Endothelial cell of umbilical vein (primary cell): ENCODE data around the gene PCDH9. TPM values are rescaled to one million over a fixed set of nuclear protein-coding genes. Genes with fewer than 3 reads are reported as not detected.
A peak's percentile ranks its signal among the peaks of the same experiment; 100 is the strongest.

Source experiments
- BruUV-seq: library from RNA; stranded (reverse); fragments of 400-500 nt; replicated peaks from 2 replicates; lab custom pipeline; 2021; lab: Mats Ljungman, UMichigan
- CTCF ChIA-PET: fragments of 300-600, 350-600 bp; sonication (Branson Sonifier 250); formaldehyde crosslinking; loops from one replicate; lab custom pipeline; 2021; ENCODE audit warnings: antibody characterized with exemption, inconsistent platforms; lab: Charles Lee
- POLR2A ChIA-PET: fragments of 300-600, 350-600 bp; sonication (Branson Sonifier 250); formaldehyde crosslinking; loops from one replicate; lab custom pipeline; 2021; ENCODE audit warnings: antibody characterized with exemption, inconsistent platforms; lab: Charles Lee
- DNase-seq: peaks from one replicate; pipeline ENCODE4 v3.0.0-alpha.2; 2011; ENCODE audit warnings: low read depth, low spot score
- FAIRE-seq: peaks from 2 replicates; lab custom pipeline; 2011; peaks lifted over from hg19 to GRCh38; lab: Jason Lieb, UNC
- H2AFZ ChIP-seq: 2 replicates; pipeline ENCODE4 v1.6.0; 2012; ENCODE audit warnings: low read depth, low read length, control low read depth, inconsistent platforms
- H3K27ac ChIP-seq: 2 replicates; pipeline ENCODE4 v1.5.1; 2011; ENCODE audit warnings: low read depth, mild to moderate bottlenecking, control low read depth, low read length, moderate library complexity; ENCODE audit not compliant: insufficient read depth
- H3K27me3 ChIP-seq, 2 experiments: 2 replicates each; pipeline versions ENCODE4 v1.6.0 to v1.6.1; 2011; ENCODE audit warnings: low read length in 2 of 2, mixed read lengths in 1 of 2; ENCODE audit not compliant: control insufficient read depth in 2 of 2, insufficient read depth in 2 of 2
- H3K36me3 ChIP-seq, 2 experiments: 2 replicates in 1 of 2; 3 replicates in 1 of 2; pipeline ENCODE4 v1.5.1; 2011; ENCODE audit warnings: low read length in 2 of 2, mild to moderate bottlenecking in 1 of 2, moderate library complexity in 1 of 2; ENCODE audit not compliant: control insufficient read depth in 2 of 2, insufficient read depth in 2 of 2; ENCODE audit errors: extremely low read depth in 1 of 2
- H3K4me1 ChIP-seq: 3 replicates; pipeline ENCODE4 v1.5.1; 2011; ENCODE audit warnings: mild to moderate bottlenecking, low read length; ENCODE audit not compliant: control insufficient read depth, insufficient read depth; ENCODE audit errors: extremely low read depth
- H3K4me2 ChIP-seq: 2 replicates; pipeline ENCODE4 v1.6.1; 2011; ENCODE audit warnings: low read length, control low read depth, mixed read lengths; ENCODE audit not compliant: insufficient read depth
- H3K4me3 ChIP-seq, 3 experiments: fragments of 200-600 bp in 1 of 3; sonication (generic), shearing (Covaris generic) in 1 of 3; replicated peaks in 1 of 3; 2 replicates each; pipeline ENCODE4 v1.5.1; 2011 to 2016; ENCODE audit warnings: control low read depth in 3 of 3, low read length in 3 of 3, mild to moderate bottlenecking in 2 of 3, inconsistent platforms in 1 of 3, low read depth in 1 of 3, moderate library complexity in 1 of 3; ENCODE audit not compliant: insufficient read depth in 1 of 3
- H3K79me2 ChIP-seq: 2 replicates; pipeline ENCODE4 v1.6.0; 2012; ENCODE audit warnings: low read length, inconsistent platforms; ENCODE audit not compliant: control insufficient read depth, insufficient read depth
- H3K9ac ChIP-seq: replicated peaks from 2 replicates; pipeline ENCODE3; 2011; ENCODE audit warnings: low read length, control low read depth; ENCODE audit not compliant: insufficient read depth; ENCODE audit errors: extremely low read depth
- H3K9me1 ChIP-seq: replicated peaks from 3 replicates; pipeline ENCODE4 v1.6.0; 2011; ENCODE audit warnings: mild to moderate bottlenecking, low read length; ENCODE audit not compliant: control insufficient read depth, insufficient read depth; ENCODE audit errors: extremely low read depth
- H3K9me3 ChIP-seq: replicated peaks from 2 replicates; pipeline ENCODE4 v1.5.1; 2012; ENCODE audit warnings: low read length, inconsistent platforms; ENCODE audit not compliant: control insufficient read depth, insufficient read depth
- H4K20me1 ChIP-seq: replicated peaks from 2 replicates; pipeline ENCODE3; 2011; ENCODE audit warnings: mild to moderate bottlenecking, low read length; ENCODE audit not compliant: control insufficient read depth, insufficient read depth; ENCODE audit errors: extremely low read depth
- CTCF ChIP-seq, 2 donors: IDR thresholded peaks; 1 replicate in 1 of 2; 2 replicates in 1 of 2; pipeline ENCODE4 v1.5.1; 2011; ENCODE audit warnings: low read length in 2 of 2, mild to moderate bottlenecking in 2 of 2, moderate library complexity in 2 of 2, control low read depth in 1 of 2, inconsistent platforms in 1 of 2, low read depth in 1 of 2; ENCODE audit not compliant: insufficient read depth in 1 of 2; ENCODE audit errors: extremely low read depth in 1 of 2
- EZH2 ChIP-seq: IDR thresholded peaks from 2 replicates; pipeline ENCODE4 v1.6.1; 2012; ENCODE audit warnings: borderline replicate concordance, low read depth, mild to moderate bottlenecking, moderate library complexity, low read length, inconsistent platforms; ENCODE audit not compliant: severe bottlenecking
- FOS ChIP-seq: IDR thresholded peaks from 2 replicates; pipeline ENCODE4 v1.6.1; 2011; ENCODE audit warnings: mild to moderate bottlenecking, low read length, moderate library complexity, borderline replicate concordance; ENCODE audit not compliant: insufficient read depth
- GATA2 ChIP-seq: IDR thresholded peaks from 2 replicates; pipeline ENCODE4 v1.7.0; 2011; ENCODE audit warnings: low read depth, mild to moderate bottlenecking, moderate library complexity, mixed read lengths, low read length; ENCODE audit not compliant: insufficient read length, insufficient read depth
- JUN ChIP-seq: IDR thresholded peaks from 2 replicates; pipeline ENCODE4 v1.6.1; 2011; ENCODE audit warnings: borderline replicate concordance, low read depth; ENCODE audit not compliant: insufficient read length, insufficient read depth
- MAX ChIP-seq: IDR thresholded peaks from 2 replicates; pipeline ENCODE4 v1.6.1; 2011; ENCODE audit not compliant: insufficient read depth, insufficient read length
- MYC ChIP-seq: IDR thresholded peaks from one replicate; pipeline ENCODE4 v1.6.1; 2011; ENCODE audit warnings: mild to moderate bottlenecking, low read depth, low read length
- POLR2A ChIP-seq: IDR thresholded peaks from 2 replicates; pipeline ENCODE4 v1.6.1; 2012; ENCODE audit warnings: low read depth, mild to moderate bottlenecking, control low read depth, low read length
- POLR2AphosphoS5 ChIP-seq: IDR thresholded peaks from 2 replicates; pipeline ENCODE4 v1.6.1; 2012; ENCODE audit warnings: low read depth, mild to moderate bottlenecking, control low read depth, low read length, moderate library complexity; ENCODE audit not compliant: insufficient read depth
- dilution Hi-C: fragments of 300-500 bp; cut with MboI; formaldehyde crosslinking; loops from one replicate; pipeline ENCODE4 v1.15.0; 2019; ENCODE audit warnings: low sequenced_read_pairs; ENCODE audit not compliant: extremely low pct_ligation_motif_present
- intact Hi-C: fragments of 100-400 bp; cut with micrococcal nuclease; formaldehyde crosslinking; loops from one replicate; pipeline ENCODE4 v1.10.0; 2022
- polyA plus RNA-seq, 4 experiments: library from polyadenylated mRNA; depleted of rRNA in 3 of 4; stranded (reverse) in 3 of 4; unstranded in 1 of 4; fragments of >200 nt; gene quantifications; 2 replicates each; pipeline versions ENCODE4 v1.2.1 to v1.2.3, GENCODE V29; 2011 to 2012; ENCODE audit warnings: missing spikeins in 1 of 4
- total RNA-seq: library from RNA; stranded (reverse); gene quantifications from 2 replicates; pipeline ENCODE4 v1.2.3, GENCODE V29; 2021

Gene PCDH9
- total and polyA plus RNA-seq, 2 donors (not counting 3 experiments of a cell fraction or from before 2014, with no cell fraction given), result 1.1 to 5.2 TPM

GRCh38 chr13:66492479-66492878 lies 737.7 kb downstream of the PCDH9 start:
- intact Hi-C loops (loop anchor here (5.0 kb wide), 1 partner anchor 740 kb away; the partner anchor contains the start of gene PCDH9), dilution Hi-C loops (no loop called here)
- no peak overlapping the region for H3K27ac ChIP-seq
- no peaks in the 10 kb centered on the region for H3K36me3 ChIP-seq
- H3K9me1 ChIP-seq, result no peaks in the 10 kb centered on the region
- no peaks in the 10 kb centered on the region for H3K9me3 ChIP-seq
- no peaks in the 10 kb centered on the region for H3K79me2 ChIP-seq
- ChIA-PET POLR2A (no interaction called here), CTCF (interaction anchor here (0.7 to 1.6 kb wide), 2 partner anchors 23 to 502 kb away, joined by 3 read pairs; no protein-coding TSS in a partner anchor)
- BruUV-seq, result no TSS peak
- H3K9ac ChIP-seq, result no peak overlapping the region
- H2AFZ ChIP-seq, result no peak overlapping the region
- FAIRE-seq, result peak; percentile 8
- no peak overlapping the region for H3K4me2 ChIP-seq
- no peak overlapping the region for H3K4me3 ChIP-seq
- no peaks in the 10 kb centered on the region for H3K4me1 ChIP-seq
- H3K27me3 ChIP-seq, result no peaks in the 10 kb centered on the region
- TF ChIP-seq POLR2A (no peak), FOS (no peak), CTCF (IDR thresholded peaks at IDR 0.05; ENCODE audit: extremely low read depth in 1 of 2, insufficient read depth in 1 of 2, low read depth in 1 of 2, low read length in 2 of 2) (no peak), POLR2AphosphoS5 (no peak), JUN (no peak)
- DNase-seq, result peak; percentile 3
- H4K20me1 ChIP-seq, result no peaks in the 10 kb centered on the region

- dilution Hi-C loops (no loop called here), intact Hi-C loops (loop anchor here (5.0 kb wide), 1 partner anchor 741 kb away; the partner anchor contains the start of gene PCDH9)
- no peak overlapping the region for H3K4me2 ChIP-seq
- no peak for FAIRE-seq
- H2AFZ ChIP-seq, result no peak overlapping the region
- no peaks in the 10 kb centered on the region for H3K4me1 ChIP-seq
- TF ChIP-seq POLR2AphosphoS5 (no peak), CTCF (IDR thresholded peaks at IDR 0.05; ENCODE audit: extremely low read depth in 1 of 2, insufficient read depth in 1 of 2, low read depth in 1 of 2, low read length in 2 of 2) (no peak), FOS (no peak), EZH2 (no peak), GATA2 (no peak), MYC (no peak), POLR2A (no peak), JUN (no peak), MAX (no peak)
- H3K27ac ChIP-seq, result no peak overlapping the region
- POLR2A ChIA-PET, result no interaction called here
- no peaks in the 10 kb centered on the region for H4K20me1 ChIP-seq
- H3K36me3 ChIP-seq, result no peaks in the 10 kb centered on the region
- no peak for DNase-seq
- CTCF ChIA-PET, result interaction anchor here (0.9 to 1.8 kb wide), 2 partner anchors 12 to 733 kb away, joined by 3 to 6 read pairs; no protein-coding TSS in a partner anchor
- no peaks in the 10 kb centered on the region for H3K79me2 ChIP-seq
- H3K9me3 ChIP-seq, result no peaks in the 10 kb centered on the region
- H3K4me3 ChIP-seq, result no peak overlapping the region
- H3K9ac ChIP-seq, result no peak overlapping the region
- H3K27me3 ChIP-seq, result no peaks in the 10 kb centered on the region
- no peaks in the 10 kb centered on the region for H3K9me1 ChIP-seq
- BruUV-seq, result no TSS peak
These were observed 738.9 kb downstream of the PCDH9 start for GRCh38 chr13:66491251-66491650.
